Activated T-helper 2 cell treated with anti-CD3 and anti-CD28 coated beads, Interferon-gamma antibody, Interleukin-2, Interleukin-4, amounts not matched to agents 10 μg/mL and 5 μg/mL and 100 μg/mL, durations not matched to agents 14 hours and 24 hours and 36 hours (primary cell): ENCODE data around the gene C22orf15. TPM values are rescaled to one million over a fixed set of nuclear protein-coding genes. Genes with fewer than 3 reads are reported as not detected.
A peak's percentile ranks its signal among the peaks of the same experiment; 100 is the strongest.

ENCODE experiments used
- DNase-seq: peaks from one replicate; pipeline ENCODE4 v3.0.0; 2021; ENCODE audit warnings: low spot score
- H3K27ac Mint-ChIP-seq: one replicate; pipeline ENCODE4 v1.8.0; 2021; ENCODE audit warnings: mixed read lengths
- H3K27me3 Mint-ChIP-seq: one replicate; pipeline ENCODE4 v1.8.0; 2021; ENCODE audit warnings: low read depth, mixed read lengths
- H3K36me3 Mint-ChIP-seq: one replicate; pipeline ENCODE4 v1.8.0; 2021; ENCODE audit warnings: low read depth, mixed read lengths
- H3K4me1 Mint-ChIP-seq: one replicate; pipeline ENCODE4 v1.8.0; 2021; ENCODE audit warnings: low read depth, mixed read lengths
- H3K4me3 Mint-ChIP-seq: one replicate; pipeline ENCODE4 v1.8.0; 2021; ENCODE audit warnings: low read depth, mild to moderate bottlenecking, moderate library complexity, mixed read lengths
- H3K9me3 Mint-ChIP-seq: one replicate; pipeline ENCODE4 v1.8.0; 2021; ENCODE audit warnings: mixed read lengths
- intact Hi-C: fragments of 100-400 bp; cut with micrococcal nuclease; formaldehyde crosslinking; loops from one replicate; pipeline ENCODE4 v1.15.1; 2023
- total RNA-seq: library from RNA; stranded (reverse); gene quantifications from 2 replicates; pipeline ENCODE4 v1.2.3, GENCODE V29; 2022

The C22orf15 gene
- total RNA-seq, 1 donor from 2014 or later: 0.52 TPM

- Mint-ChIP-seq H3K4me1 (no peaks in the 10 kb centered on the region), H3K9me3 (no peaks in the 10 kb centered on the region), H3K4me3 (no peak overlapping the region), H3K27me3 (no peaks in the 10 kb centered on the region), H3K36me3 (no peaks in the 10 kb centered on the region), H3K27ac (no peak overlapping the region)
- DNase-seq: no peak
- intact Hi-C loops: no loop called here
Measured at GRCh38 chr22:23737696-23738095, 25.1 kb upstream of the C22orf15 start.

- Mint-ChIP-seq H3K36me3 (peaks cover 24% of the 10 kb centered on the region), H3K4me1 (no peaks in the 10 kb centered on the region), H3K4me3 (no peak overlapping the region), H3K27ac (no peak overlapping the region), H3K27me3 (no peaks in the 10 kb centered on the region), H3K9me3 (no peaks in the 10 kb centered on the region)
- DNase-seq: no peak
- intact Hi-C loops: no loop called here
Measured at GRCh38 chr22:23742505-23743264, 20.1 kb upstream of the C22orf15 start.

GRCh38 chr22:23743303-23743705 lies 19.5 kb upstream of the C22orf15 start:
- peaks cover 24% of the 10 kb centered on the region for H3K36me3 Mint-ChIP-seq
- no peak overlapping the region for H3K4me3 Mint-ChIP-seq
- H3K4me1 Mint-ChIP-seq: no peaks in the 10 kb centered on the region
- intact Hi-C loops: no loop called here
- no peaks in the 10 kb centered on the region for H3K27me3 Mint-ChIP-seq
- no peak overlapping the region for H3K27ac Mint-ChIP-seq
- no peaks in the 10 kb centered on the region for H3K9me3 Mint-ChIP-seq
- DNase-seq: no peak

DNA sequence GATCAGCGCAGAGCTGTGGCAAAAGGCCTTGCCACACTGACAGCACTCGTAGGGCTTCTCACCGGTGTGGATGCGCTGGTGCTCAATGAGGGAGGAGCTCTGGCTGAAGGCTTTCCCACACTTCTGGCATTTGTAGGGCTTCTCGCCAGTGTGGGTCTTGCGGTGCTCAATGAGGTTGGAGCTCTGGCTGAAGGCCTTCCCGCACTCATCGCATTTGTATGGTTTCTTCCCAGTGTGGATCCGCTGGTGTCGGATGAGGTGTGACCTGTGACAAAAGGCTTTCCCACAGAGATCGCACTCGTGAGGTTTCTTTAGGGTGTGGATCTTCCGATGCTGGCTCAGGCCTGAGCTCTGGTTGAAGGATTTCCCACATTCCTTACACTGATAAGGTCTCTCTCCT lies 18.8 kb upstream of the C22orf15 start:
- no peak overlapping the region for H3K27ac Mint-ChIP-seq

DNA sequence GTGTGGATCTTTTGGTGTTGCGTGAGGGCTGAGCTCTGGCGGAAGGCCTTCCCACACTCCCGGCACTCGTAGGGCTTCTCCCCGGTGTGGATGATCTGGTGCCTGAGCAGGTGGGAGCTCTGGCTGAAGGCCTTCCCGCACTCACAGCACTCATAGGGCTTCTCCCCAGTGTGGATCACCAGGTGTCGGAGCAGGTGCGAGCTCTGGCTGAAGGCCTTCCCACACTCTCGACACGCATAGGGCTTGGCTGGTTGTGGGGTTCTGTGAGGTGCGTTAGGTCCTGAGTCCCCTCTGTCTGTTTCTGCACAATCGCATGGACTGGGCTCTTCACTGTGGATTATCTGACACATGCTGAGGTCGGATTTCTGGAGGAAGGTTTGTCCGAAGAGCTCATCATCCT lies 18.3 kb upstream of the C22orf15 start:
- no peaks in the 10 kb centered on the region for H3K9me3 Mint-ChIP-seq
- no peak overlapping the region for H3K27ac Mint-ChIP-seq
- no peak for DNase-seq
- no peak overlapping the region for H3K4me3 Mint-ChIP-seq
- intact Hi-C loops: no loop called here
- no peaks in the 10 kb centered on the region for H3K27me3 Mint-ChIP-seq
- peaks cover 24% of the 10 kb centered on the region for H3K36me3 Mint-ChIP-seq
- H3K4me1 Mint-ChIP-seq: no peaks in the 10 kb centered on the region

More for the DNA sequence above, 18.8 kb upstream of the C22orf15 start:
- no peaks in the 10 kb centered on the region for H3K9me3 Mint-ChIP-seq
- no peaks in the 10 kb centered on the region for H3K27me3 Mint-ChIP-seq
- H3K36me3 Mint-ChIP-seq: peaks cover 24% of the 10 kb centered on the region
- H3K4me1 Mint-ChIP-seq: no peaks in the 10 kb centered on the region
- H3K4me3 Mint-ChIP-seq: no peak overlapping the region
- intact Hi-C loops: no loop called here
- no peak for DNase-seq

GRCh38 chr22:23745791-23746190 lies 17.0 kb upstream of the C22orf15 start:
- Mint-ChIP-seq H3K27me3 (no peaks in the 10 kb centered on the region), H3K27ac (no peak overlapping the region), H3K4me3 (no peak overlapping the region), H3K36me3 (peaks cover 24% of the 10 kb centered on the region), H3K4me1 (peaks cover 11% of the 10 kb centered on the region), H3K9me3 (no peaks in the 10 kb centered on the region)
- intact Hi-C loops: no loop called here
- no peak for DNase-seq

DNA sequence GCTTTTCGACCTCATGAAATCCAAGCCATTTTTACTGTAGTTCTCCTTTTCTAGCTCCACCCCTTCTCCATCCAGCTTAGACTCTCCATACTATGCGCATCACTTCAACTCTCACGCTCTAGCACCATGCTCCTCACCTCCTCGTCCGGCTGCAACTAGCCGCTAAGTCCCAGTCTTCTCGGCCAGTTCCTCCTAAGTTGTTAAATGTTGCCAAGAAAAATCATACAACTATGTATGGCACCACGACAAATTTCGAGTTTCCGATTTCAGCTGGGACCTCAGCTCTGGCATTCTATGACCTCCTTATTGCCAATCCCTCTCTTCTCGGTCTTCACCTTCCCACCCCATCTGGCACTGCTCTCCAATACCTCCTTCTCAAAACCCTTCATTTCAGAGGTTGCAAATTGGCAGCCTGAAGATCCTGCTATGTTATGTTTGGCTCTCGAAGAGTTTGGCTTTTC lies 12.9 kb upstream of the C22orf15 start:
- intact Hi-C loops: loop anchor here (5.0 kb wide), 1 partner anchor 43 kb away; no protein-coding TSS in a partner anchor
- Mint-ChIP-seq H3K4me1 (peaks cover 15% of the 10 kb centered on the region), H3K27ac (no peak overlapping the region), H3K36me3 (peaks cover 8% of the 10 kb centered on the region), H3K4me3 (peak overlapping the region; percentile 82), H3K27me3 (no peaks in the 10 kb centered on the region), H3K9me3 (no peaks in the 10 kb centered on the region)
- DNase-seq: no peak

- Mint-ChIP-seq H3K4me3 (peak overlapping the region; percentile 82), H3K27ac (no peak overlapping the region), H3K27me3 (no peaks in the 10 kb centered on the region), H3K36me3 (peaks cover 4% of the 10 kb centered on the region), H3K9me3 (no peaks in the 10 kb centered on the region), H3K4me1 (peaks cover 15% of the 10 kb centered on the region)
- intact Hi-C loops: loop anchor here (5.0 kb wide), 1 partner anchor 43 kb away; no protein-coding TSS in a partner anchor
- DNase-seq: no peak
Measured at GRCh38 chr22:23750367-23750713, 12.4 kb upstream of the C22orf15 start.

DNA sequence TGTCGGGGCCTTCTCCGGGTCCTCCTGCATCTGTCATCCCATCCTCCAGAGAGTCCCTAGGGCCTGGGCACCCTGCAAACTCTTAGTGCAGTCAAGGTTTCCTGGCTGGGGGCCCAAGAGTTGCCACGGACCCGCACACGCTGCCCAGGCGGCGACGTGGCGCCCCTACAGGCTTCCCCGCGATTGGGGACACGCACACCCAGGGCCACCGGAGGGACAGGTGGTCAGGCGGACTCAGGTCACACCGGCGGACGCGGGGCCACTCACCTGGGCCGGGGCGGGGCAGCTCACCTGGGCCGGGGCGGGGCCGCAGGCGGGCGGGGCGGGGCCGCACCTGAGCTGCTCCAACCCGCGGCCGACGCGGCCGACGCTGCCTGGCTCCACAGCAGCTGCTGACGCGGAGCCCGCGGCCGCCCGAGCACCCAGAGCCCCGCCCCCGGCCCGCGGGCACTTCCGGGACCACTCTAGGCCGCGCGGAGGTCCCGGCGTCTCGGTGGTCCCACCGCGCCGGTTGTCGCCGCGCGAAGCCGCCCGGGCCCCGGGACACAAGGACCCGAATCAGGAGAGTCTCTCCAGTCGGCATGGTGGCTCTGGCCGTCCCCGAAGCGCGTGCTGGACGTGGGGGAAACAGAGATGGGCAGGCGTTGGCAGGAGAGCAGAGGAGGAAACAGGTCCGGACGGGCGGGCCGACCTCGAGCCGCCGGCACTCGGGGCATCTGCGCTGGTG lies 11.9 kb upstream of the C22orf15 start, which contains the start of gene ZNF70:
ZNF70 (minus strand) TSS at position 399 of the 727 bp plus-strand sequence. CDS start 5,972 bp downstream, outside the sequence.
- intact Hi-C loops: loop anchor here (5.0 kb wide), 1 partner anchor 44 kb away; no protein-coding TSS in a partner anchor
- H3K4me1 Mint-ChIP-seq: peaks cover 15% of the 10 kb centered on the region

DNA sequence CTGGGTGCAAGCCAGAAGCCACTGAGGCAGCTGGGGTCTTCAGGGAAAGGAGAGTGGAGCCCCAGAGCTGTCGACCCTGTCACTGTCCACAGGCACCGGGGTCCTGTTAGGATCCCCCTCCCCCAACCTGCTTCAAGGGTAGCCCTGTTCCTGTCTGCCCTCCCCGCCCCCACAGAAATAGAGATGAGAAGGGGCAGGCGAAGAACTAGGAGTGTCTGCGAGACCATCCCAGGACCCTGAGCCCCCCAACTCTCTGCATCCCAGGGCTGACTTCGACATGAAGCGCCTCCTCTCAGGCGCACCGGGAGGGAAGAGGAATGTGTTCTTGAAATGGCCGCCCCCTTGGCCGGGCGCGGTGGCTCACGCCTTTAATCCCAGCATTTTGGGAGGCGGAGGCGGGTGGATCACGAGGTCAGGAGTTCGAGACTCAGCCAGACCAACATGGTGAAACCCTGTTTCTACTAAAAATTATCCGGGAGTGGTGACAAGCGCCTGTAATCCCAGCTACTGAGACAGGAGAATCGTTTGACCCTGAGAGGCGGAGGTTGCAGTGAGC lies 11.3 kb upstream of the C22orf15 start:
- DNase-seq: no peak
- Mint-ChIP-seq H3K4me1 (peaks cover 15% of the 10 kb centered on the region), H3K27ac (no peak overlapping the region), H3K36me3 (no peaks in the 10 kb centered on the region), H3K27me3 (no peaks in the 10 kb centered on the region), H3K9me3 (no peaks in the 10 kb centered on the region), H3K4me3 (peak overlapping the region; percentile 71)
- intact Hi-C loops: loop anchor here (5.0 kb wide), 1 partner anchor 44 kb away; no protein-coding TSS in a partner anchor

More for the DNA sequence above, 11.9 kb upstream of the C22orf15 start, which contains the start of gene ZNF70:
- H3K36me3 Mint-ChIP-seq: peaks cover 3% of the 10 kb centered on the region
- DNase-seq: peak; percentile 77
- no peak within 1 kb of the TSS for H3K27ac Mint-ChIP-seq
- no peaks in the 10 kb centered on the region for H3K9me3 Mint-ChIP-seq
- H3K27me3 Mint-ChIP-seq: no peaks in the 10 kb centered on the region
- H3K4me3 Mint-ChIP-seq: peak within 1 kb of the TSS; percentile 82

GRCh38 chr22:23752090-23752691 lies 10.6 kb upstream of the C22orf15 start:
- Mint-ChIP-seq H3K27me3 (no peaks in the 10 kb centered on the region), H3K4me1 (peaks cover 16% of the 10 kb centered on the region), H3K27ac (no peak overlapping the region), H3K9me3 (no peaks in the 10 kb centered on the region), H3K36me3 (no peaks in the 10 kb centered on the region), H3K4me3 (peak overlapping the region; percentile 73)
- no peak for DNase-seq
- intact Hi-C loops: loop anchor here (5.0 kb wide), 1 partner anchor 45 kb away; no protein-coding TSS in a partner anchor

- Mint-ChIP-seq H3K4me1 (peaks cover 16% of the 10 kb centered on the region), H3K9me3 (no peaks in the 10 kb centered on the region), H3K27me3 (no peaks in the 10 kb centered on the region), H3K36me3 (no peaks in the 10 kb centered on the region), H3K4me3 (no peak overlapping the region), H3K27ac (no peak overlapping the region)
- intact Hi-C loops: loop anchor here (5.0 kb wide), 1 partner anchor 45 kb away; no protein-coding TSS in a partner anchor
- DNase-seq: no peak
Measured at GRCh38 chr22:23752750-23753149, 10.0 kb upstream of the C22orf15 start.
